Neural cell (in vitro differentiated cells): ENCODE data around the gene YBX1. TPM values are rescaled to one million over a fixed set of nuclear protein-coding genes. Genes with fewer than 3 reads are reported as not detected.

Source experiments
- H2AFZ ChIP-seq: fragments of 200-600, 300-800 bp; sonication (generic), shearing (Covaris generic); 2 replicates; pipeline ENCODE4 v1.6.0; 2014; ENCODE audit warnings: low read depth, mild to moderate bottlenecking, antibody characterized with exemption, low read length, moderate library complexity
- H3F3A ChIP-seq: fragments of 200-600 bp; shearing (Covaris generic); 2 replicates; pipeline ENCODE4 v1.6.1; 2016; ENCODE audit warnings: mild to moderate bottlenecking, moderate library complexity, mixed read lengths, antibody characterized with exemption, low read length; ENCODE audit not compliant: insufficient read depth, poor library complexity, severe bottlenecking
- H3K27ac ChIP-seq: fragments of 200-600, 300-800 bp; sonication (generic), shearing (Covaris generic); 2 replicates; pipeline ENCODE4 v1.5.1; 2014; ENCODE audit warnings: mild to moderate bottlenecking, low read length, moderate library complexity
- H3K27me3 ChIP-seq: fragments of 300-800, 200-600 bp; sonication (generic), shearing (Covaris generic); 2 replicates; pipeline ENCODE4 v1.6.0; 2014; ENCODE audit warnings: mild to moderate bottlenecking, low read depth, low read length, moderate library complexity; ENCODE audit not compliant: insufficient read depth
- H3K36me3 ChIP-seq: fragments of 300-800, 200-600 bp; sonication (generic), shearing (Covaris generic); 2 replicates; pipeline ENCODE4 v1.5.1; 2014; ENCODE audit warnings: mild to moderate bottlenecking, antibody characterized with exemption, low read length, moderate library complexity; ENCODE audit not compliant: insufficient read depth
- H3K4me2 ChIP-seq: fragments of 300-800, 200-600 bp; sonication (generic), shearing (Covaris generic); 2 replicates; pipeline ENCODE4 v1.6.0; 2014; ENCODE audit warnings: mild to moderate bottlenecking, low read length
- H3K4me3 ChIP-seq: fragments of 300-800, 200-600 bp; sonication (generic), shearing (Covaris generic); 2 replicates; pipeline ENCODE4 v1.5.1; 2014; ENCODE audit warnings: mild to moderate bottlenecking, low read length, moderate library complexity
- H3K79me2 ChIP-seq: fragments of 200-600 bp; shearing (Covaris generic); replicated peaks from 2 replicates; pipeline ENCODE4 v1.6.0; 2014; ENCODE audit warnings: mild to moderate bottlenecking, low read length, moderate library complexity; ENCODE audit not compliant: insufficient read depth
- H3K9ac ChIP-seq: fragments of 300-800, 200-600 bp; sonication (generic), shearing (Covaris generic); 2 replicates; pipeline ENCODE4 v1.6.1; 2016; ENCODE audit warnings: mild to moderate bottlenecking, low read length, mixed read lengths
- H3K9me2 ChIP-seq: fragments of 200-600 bp; shearing (Covaris generic); 2 replicates; pipeline ENCODE4 v1.6.1; 2016; ENCODE audit warnings: mild to moderate bottlenecking, low read length, mixed read lengths; ENCODE audit not compliant: insufficient read depth
- H3K9me3 ChIP-seq: fragments of 200-600, 300-800 bp; sonication (generic), shearing (Covaris generic); 2 replicates; pipeline ENCODE4 v1.6.1; 2016; ENCODE audit warnings: mild to moderate bottlenecking, mixed run types, low read length, moderate library complexity, mixed read lengths
- H4K20me1 ChIP-seq: fragments of 200-600 bp; shearing (Covaris generic); 2 replicates; pipeline ENCODE4 v1.6.1; 2016; ENCODE audit warnings: mild to moderate bottlenecking, mixed run types; ENCODE audit not compliant: insufficient read depth
- EP300 ChIP-seq: fragments of 450-650 bp; conservative IDR thresholded peaks from 2 replicates; pipeline ENCODE4 v1.6.1; 2014; ENCODE audit warnings: antibody characterized with exemption, mild to moderate bottlenecking, moderate library complexity; ENCODE audit not compliant: poor library complexity, severe bottlenecking
- EZH2 ChIP-seq: fragments of 200-600, 300-800 bp; shearing (Covaris generic), sonication (generic); IDR thresholded peaks from 2 replicates; pipeline ENCODE4 v1.6.1; 2014; ENCODE audit warnings: antibody characterized with exemption, low read length, borderline replicate concordance, mild to moderate bottlenecking; ENCODE audit not compliant: insufficient read depth, poor library complexity, severe bottlenecking
- MXI1 ChIP-seq: fragments of 450-650 bp; conservative IDR thresholded peaks from 2 replicates; pipeline ENCODE4 v1.6.1; 2014; ENCODE audit warnings: antibody characterized with exemption, mild to moderate bottlenecking; ENCODE audit not compliant: poor library complexity, severe bottlenecking
- POLR2AphosphoS5 ChIP-seq: IDR thresholded peaks from 2 replicates; pipeline ENCODE4 v1.6.1; 2012
- RAD21 ChIP-seq: fragments of 450-650 bp; conservative IDR thresholded peaks from 2 replicates; pipeline ENCODE4 v1.6.1; 2014; ENCODE audit warnings: antibody characterized with exemption, mild to moderate bottlenecking, moderate library complexity
- SMC3 ChIP-seq: fragments of 450-650 bp; conservative IDR thresholded peaks from 2 replicates; pipeline ENCODE4 v1.6.1; 2014; ENCODE audit warnings: antibody characterized with exemption, mild to moderate bottlenecking, moderate library complexity; ENCODE audit not compliant: poor library complexity
- TAF1 ChIP-seq: IDR thresholded peaks from 2 replicates; pipeline ENCODE4 v1.6.1; 2012; ENCODE audit warnings: low read depth
- polyA plus RNA-seq: library from polyadenylated mRNA; depleted of rRNA; stranded (reverse); fragments of >200 nt; gene quantifications from 2 replicates; pipeline ENCODE4 v1.2.3, GENCODE V29; 2014
- TF ChIP-seq, protein P1 (sequence below): fragments of 450-650 bp; IDR thresholded peaks from 2 replicates; pipeline ENCODE4 v1.5.1; 2014; ENCODE audit warnings: antibody characterized with exemption, mild to moderate bottlenecking, moderate library complexity; ENCODE audit not compliant: poor library complexity, severe bottlenecking
- TF ChIP-seq, protein P2 (sequence below): IDR thresholded peaks from 2 replicates; pipeline ENCODE4 v1.6.1; 2012; ENCODE audit warnings: borderline replicate concordance

Gene YBX1
- polyA plus RNA-seq, 1 donor from 2014 or later: 706 TPM

DNA sequence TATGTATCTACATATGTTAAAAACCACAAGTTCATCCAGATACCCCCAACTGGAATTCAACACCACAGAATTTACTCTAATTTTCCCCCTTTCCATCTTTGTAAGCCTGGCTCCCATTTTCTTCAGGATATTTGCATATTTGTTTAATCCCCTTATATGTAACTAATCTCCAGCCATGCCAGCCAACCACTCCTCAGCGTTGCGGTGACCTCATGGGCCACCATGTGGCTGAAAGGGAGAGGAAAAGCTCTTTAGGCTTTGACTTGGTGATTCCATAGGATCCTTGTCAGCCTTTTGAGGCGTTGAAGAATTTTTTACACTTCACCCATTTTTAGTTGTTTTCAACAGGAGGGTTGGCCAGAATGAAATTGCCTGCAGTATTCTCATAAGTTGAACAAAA is 47.8 kb downstream of the YBX1 start:
- no peak overlapping the region for H2AFZ ChIP-seq
- no peaks in the 10 kb centered on the region for H4K20me1 ChIP-seq
- TF ChIP-seq, protein P1, sequence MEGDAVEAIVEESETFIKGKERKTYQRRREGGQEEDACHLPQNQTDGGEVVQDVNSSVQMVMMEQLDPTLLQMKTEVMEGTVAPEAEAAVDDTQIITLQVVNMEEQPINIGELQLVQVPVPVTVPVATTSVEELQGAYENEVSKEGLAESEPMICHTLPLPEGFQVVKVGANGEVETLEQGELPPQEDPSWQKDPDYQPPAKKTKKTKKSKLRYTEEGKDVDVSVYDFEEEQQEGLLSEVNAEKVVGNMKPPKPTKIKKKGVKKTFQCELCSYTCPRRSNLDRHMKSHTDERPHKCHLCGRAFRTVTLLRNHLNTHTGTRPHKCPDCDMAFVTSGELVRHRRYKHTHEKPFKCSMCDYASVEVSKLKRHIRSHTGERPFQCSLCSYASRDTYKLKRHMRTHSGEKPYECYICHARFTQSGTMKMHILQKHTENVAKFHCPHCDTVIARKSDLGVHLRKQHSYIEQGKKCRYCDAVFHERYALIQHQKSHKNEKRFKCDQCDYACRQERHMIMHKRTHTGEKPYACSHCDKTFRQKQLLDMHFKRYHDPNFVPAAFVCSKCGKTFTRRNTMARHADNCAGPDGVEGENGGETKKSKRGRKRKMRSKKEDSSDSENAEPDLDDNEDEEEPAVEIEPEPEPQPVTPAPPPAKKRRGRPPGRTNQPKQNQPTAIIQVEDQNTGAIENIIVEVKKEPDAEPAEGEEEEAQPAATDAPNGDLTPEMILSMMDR: no peak
- no peaks in the 10 kb centered on the region for H3K79me2 ChIP-seq
- no peak overlapping the region for H3K27ac ChIP-seq
- no peak overlapping the region for H3K4me3 ChIP-seq
- no peaks in the 10 kb centered on the region for H3K27me3 ChIP-seq
- no peaks in the 10 kb centered on the region for H3K9me3 ChIP-seq
- H3K9me2 ChIP-seq: no peaks in the 10 kb centered on the region
- no peak overlapping the region for H3K4me2 ChIP-seq
- H3K36me3 ChIP-seq: no peaks in the 10 kb centered on the region
- no peak overlapping the region for H3K9ac ChIP-seq
- no peaks in the 10 kb centered on the region for H3F3A ChIP-seq

DNA sequence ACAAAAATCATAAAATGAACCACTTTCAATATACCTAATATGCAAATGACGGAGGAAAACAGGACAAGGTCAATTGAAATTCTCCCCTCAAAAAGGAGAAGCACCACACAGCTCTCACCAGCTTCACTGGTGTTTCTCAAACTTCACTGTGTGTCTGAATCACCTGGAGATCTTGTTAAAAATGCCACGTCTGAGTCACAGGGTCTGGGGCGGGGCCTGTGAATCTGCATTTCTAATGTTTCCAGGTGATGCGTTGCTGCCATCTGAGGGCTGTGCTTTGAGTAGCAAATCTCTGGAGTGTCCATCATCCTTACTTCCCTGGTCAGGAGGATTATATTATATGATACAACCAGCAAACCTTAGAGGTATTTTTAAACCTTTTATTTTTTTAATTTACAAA is 48.8 kb downstream of the YBX1 start:
- Histone ChIP-seq H3K27me3 (no peaks in the 10 kb centered on the region), H3K36me3 (no peaks in the 10 kb centered on the region), H3F3A (no peaks in the 10 kb centered on the region), H3K9me3 (no peaks in the 10 kb centered on the region), H2AFZ (no peak overlapping the region), H3K27ac (no peak overlapping the region), H3K4me3 (no peak overlapping the region), H4K20me1 (no peaks in the 10 kb centered on the region), H3K9me2 (no peaks in the 10 kb centered on the region), H3K9ac (no peak overlapping the region), H3K79me2 (no peaks in the 10 kb centered on the region), H3K4me2 (no peak overlapping the region)
- no peak for TF ChIP-seq MXI1
- no peak for TF ChIP-seq TAF1
- TF ChIP-seq, protein P1: no peak
- TF ChIP-seq, protein P2, sequence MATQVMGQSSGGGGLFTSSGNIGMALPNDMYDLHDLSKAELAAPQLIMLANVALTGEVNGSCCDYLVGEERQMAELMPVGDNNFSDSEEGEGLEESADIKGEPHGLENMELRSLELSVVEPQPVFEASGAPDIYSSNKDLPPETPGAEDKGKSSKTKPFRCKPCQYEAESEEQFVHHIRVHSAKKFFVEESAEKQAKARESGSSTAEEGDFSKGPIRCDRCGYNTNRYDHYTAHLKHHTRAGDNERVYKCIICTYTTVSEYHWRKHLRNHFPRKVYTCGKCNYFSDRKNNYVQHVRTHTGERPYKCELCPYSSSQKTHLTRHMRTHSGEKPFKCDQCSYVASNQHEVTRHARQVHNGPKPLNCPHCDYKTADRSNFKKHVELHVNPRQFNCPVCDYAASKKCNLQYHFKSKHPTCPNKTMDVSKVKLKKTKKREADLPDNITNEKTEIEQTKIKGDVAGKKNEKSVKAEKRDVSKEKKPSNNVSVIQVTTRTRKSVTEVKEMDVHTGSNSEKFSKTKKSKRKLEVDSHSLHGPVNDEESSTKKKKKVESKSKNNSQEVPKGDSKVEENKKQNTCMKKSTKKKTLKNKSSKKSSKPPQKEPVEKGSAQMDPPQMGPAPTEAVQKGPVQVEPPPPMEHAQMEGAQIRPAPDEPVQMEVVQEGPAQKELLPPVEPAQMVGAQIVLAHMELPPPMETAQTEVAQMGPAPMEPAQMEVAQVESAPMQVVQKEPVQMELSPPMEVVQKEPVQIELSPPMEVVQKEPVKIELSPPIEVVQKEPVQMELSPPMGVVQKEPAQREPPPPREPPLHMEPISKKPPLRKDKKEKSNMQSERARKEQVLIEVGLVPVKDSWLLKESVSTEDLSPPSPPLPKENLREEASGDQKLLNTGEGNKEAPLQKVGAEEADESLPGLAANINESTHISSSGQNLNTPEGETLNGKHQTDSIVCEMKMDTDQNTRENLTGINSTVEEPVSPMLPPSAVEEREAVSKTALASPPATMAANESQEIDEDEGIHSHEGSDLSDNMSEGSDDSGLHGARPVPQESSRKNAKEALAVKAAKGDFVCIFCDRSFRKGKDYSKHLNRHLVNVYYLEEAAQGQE: no peak
- no peak for TF ChIP-seq EZH2
- TF ChIP-seq SMC3: no peak
- no peak for TF ChIP-seq EP300
- TF ChIP-seq POLR2AphosphoS5: no peak
- no peak for TF ChIP-seq RAD21
